22Rv1 (cell line): ENCODE results near the gene ENO1.

Experiments used
- ZFX ChIP-seq: fragments of 450-650 bp; IDR thresholded peaks from 2 replicates; pipeline ENCODE4 v1.6.1; 2017; ENCODE audit warnings: antibody characterized with exemption, borderline replicate concordance
- TF ChIP-seq, protein P1 (sequence below): fragments of 450-650 bp; IDR thresholded peaks from 2 replicates; pipeline ENCODE4 v1.5.1; 2017; ENCODE audit warnings: mild to moderate bottlenecking

DNA sequence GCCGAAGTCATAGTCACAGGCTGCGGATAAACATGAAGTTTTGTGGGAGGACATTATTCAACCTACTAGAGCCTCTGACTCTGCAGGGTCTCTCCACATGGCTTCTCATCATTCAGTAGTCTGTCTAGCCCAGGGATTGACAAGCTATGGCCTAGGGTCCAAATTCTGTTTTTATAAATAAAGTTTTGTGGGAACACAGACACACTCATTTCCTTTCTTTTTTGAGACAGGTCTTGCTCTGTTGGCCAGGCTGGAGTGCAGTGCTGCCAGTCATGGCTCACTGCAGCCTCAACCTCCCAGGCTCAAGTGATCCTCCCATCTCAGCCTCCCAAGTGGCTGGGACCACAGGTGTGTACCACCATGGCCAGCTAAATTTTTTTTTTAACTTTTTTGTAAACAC, 8.1 kb upstream of the ENO1 start:
- TF ChIP-seq, protein P1, sequence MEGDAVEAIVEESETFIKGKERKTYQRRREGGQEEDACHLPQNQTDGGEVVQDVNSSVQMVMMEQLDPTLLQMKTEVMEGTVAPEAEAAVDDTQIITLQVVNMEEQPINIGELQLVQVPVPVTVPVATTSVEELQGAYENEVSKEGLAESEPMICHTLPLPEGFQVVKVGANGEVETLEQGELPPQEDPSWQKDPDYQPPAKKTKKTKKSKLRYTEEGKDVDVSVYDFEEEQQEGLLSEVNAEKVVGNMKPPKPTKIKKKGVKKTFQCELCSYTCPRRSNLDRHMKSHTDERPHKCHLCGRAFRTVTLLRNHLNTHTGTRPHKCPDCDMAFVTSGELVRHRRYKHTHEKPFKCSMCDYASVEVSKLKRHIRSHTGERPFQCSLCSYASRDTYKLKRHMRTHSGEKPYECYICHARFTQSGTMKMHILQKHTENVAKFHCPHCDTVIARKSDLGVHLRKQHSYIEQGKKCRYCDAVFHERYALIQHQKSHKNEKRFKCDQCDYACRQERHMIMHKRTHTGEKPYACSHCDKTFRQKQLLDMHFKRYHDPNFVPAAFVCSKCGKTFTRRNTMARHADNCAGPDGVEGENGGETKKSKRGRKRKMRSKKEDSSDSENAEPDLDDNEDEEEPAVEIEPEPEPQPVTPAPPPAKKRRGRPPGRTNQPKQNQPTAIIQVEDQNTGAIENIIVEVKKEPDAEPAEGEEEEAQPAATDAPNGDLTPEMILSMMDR, result no peak
- TF ChIP-seq ZFX, result no peak
